Mammary epithelial cell (primary cell): ENCODE data around the gene ODAM.
"Not testable (repeated sequence)": the region's sequence is repeated elsewhere in the genome, so short reads cannot be mapped to it uniquely, and the experiment has no call there.

Experiments used
- EZH2 ChIP-seq: IDR thresholded peaks from 2 replicates; pipeline ENCODE4 v1.6.1; 2012; ENCODE audit warnings: low read length, inconsistent platforms, borderline replicate concordance
- TF ChIP-seq, protein P1 (sequence below), 2 donors: IDR thresholded peaks in 1 of 2; conservative IDR thresholded peaks in 1 of 2; 2 replicates each; pipeline ENCODE4 v1.5.1; 2011 to 2012; ENCODE audit warnings: inconsistent platforms in 2 of 2, low read length in 2 of 2, mild to moderate bottlenecking in 2 of 2, control low read depth in 1 of 2, low read depth in 1 of 2; ENCODE audit not compliant: insufficient read depth in 1 of 2; ENCODE audit errors: extremely low read depth in 1 of 2

- TF ChIP-seq, protein P1, sequence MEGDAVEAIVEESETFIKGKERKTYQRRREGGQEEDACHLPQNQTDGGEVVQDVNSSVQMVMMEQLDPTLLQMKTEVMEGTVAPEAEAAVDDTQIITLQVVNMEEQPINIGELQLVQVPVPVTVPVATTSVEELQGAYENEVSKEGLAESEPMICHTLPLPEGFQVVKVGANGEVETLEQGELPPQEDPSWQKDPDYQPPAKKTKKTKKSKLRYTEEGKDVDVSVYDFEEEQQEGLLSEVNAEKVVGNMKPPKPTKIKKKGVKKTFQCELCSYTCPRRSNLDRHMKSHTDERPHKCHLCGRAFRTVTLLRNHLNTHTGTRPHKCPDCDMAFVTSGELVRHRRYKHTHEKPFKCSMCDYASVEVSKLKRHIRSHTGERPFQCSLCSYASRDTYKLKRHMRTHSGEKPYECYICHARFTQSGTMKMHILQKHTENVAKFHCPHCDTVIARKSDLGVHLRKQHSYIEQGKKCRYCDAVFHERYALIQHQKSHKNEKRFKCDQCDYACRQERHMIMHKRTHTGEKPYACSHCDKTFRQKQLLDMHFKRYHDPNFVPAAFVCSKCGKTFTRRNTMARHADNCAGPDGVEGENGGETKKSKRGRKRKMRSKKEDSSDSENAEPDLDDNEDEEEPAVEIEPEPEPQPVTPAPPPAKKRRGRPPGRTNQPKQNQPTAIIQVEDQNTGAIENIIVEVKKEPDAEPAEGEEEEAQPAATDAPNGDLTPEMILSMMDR (conservative IDR thresholded peaks at IDR 0.05 in 1 of 2, IDR thresholded peaks at IDR 0.05 in 1 of 2; ENCODE audit: extremely low read depth in 1 of 2, insufficient read depth in 1 of 2, low read depth in 1 of 2, low read length in 2 of 2): not testable (repeated sequence)
- TF ChIP-seq EZH2: not testable (repeated sequence)
Observed at GRCh38 chr4:70221389-70221788, 25.9 kb downstream of the ODAM start.
